ENCODE measurements around the gene NFIA. TPM values are rescaled to one million over a fixed set of nuclear protein-coding genes. Genes with fewer than 3 reads are reported as not detected.

Gene NFIA
- total and polyA plus RNA-seq, 9 of the 15 experiments (the other 6 are each of a cell fraction or from before 2014, with no cell fraction given), result 5.3 to 24.9 (median 9.8) TPM

DNA sequence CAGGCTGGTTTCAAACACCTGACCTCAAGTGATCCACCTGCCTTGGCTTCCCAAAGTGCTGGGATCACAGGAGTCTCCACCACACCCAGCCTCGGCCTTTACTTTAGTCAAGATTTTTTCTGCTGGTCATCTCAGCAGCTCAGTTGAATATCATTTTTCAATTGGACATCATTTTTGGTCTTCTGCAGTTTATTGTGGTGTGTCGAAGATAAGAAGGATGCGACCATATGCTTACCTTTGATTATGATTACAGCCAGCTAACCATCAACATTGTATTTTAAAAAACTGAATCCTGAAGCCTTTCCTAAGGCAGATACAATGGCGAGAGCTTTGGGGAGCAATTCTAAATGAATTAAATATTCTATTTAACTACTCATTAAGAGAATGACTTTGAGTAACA is 12.3 kb upstream of the NFIA start (continued):
- TF ChIP-seq, protein P1, sequence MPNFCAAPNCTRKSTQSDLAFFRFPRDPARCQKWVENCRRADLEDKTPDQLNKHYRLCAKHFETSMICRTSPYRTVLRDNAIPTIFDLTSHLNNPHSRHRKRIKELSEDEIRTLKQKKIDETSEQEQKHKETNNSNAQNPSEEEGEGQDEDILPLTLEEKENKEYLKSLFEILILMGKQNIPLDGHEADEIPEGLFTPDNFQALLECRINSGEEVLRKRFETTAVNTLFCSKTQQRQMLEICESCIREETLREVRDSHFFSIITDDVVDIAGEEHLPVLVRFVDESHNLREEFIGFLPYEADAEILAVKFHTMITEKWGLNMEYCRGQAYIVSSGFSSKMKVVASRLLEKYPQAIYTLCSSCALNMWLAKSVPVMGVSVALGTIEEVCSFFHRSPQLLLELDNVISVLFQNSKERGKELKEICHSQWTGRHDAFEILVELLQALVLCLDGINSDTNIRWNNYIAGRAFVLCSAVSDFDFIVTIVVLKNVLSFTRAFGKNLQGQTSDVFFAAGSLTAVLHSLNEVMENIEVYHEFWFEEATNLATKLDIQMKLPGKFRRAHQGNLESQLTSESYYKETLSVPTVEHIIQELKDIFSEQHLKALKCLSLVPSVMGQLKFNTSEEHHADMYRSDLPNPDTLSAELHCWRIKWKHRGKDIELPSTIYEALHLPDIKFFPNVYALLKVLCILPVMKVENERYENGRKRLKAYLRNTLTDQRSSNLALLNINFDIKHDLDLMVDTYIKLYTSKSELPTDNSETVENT (CRISPR knock-in tag; IDR thresholded peaks at IDR 0.05), result no peak
- no peak for TF ChIP-seq U2AF1 (optimal IDR thresholded peaks at IDR 0.05; ENCODE audit: low read depth, low read length)
- no peak for TF ChIP-seq BDP1 (IDR thresholded peaks at IDR 0.05; ENCODE audit: insufficient read depth, insufficient read length)
- no peak for TF ChIP-seq ARID4B (CRISPR knock-in tag; IDR thresholded peaks at IDR 0.05)
- TF ChIP-seq GABPB2 (CRISPR knock-in tag; conservative IDR thresholded peaks at IDR 0.05), result no peak
- TF ChIP-seq TCF3 (CRISPR knock-in tag; IDR thresholded peaks at IDR 0.05), result peak; percentile 64
- peak; percentile 70 for TF ChIP-seq TAL1 (IDR thresholded peaks at IDR 0.05)
- TF ChIP-seq NCOA2 (IDR thresholded peaks at IDR 0.05; ENCODE audit: partially characterized antibody in 2 of 2), result no peak
- TF ChIP-seq ATF3 (IDR thresholded peaks at IDR 0.05), result no peak
- TF ChIP-seq ATF3 (CRISPR knock-in tag; conservative IDR thresholded peaks at IDR 0.05), result no peak
- peak; percentile 25 for TF ChIP-seq MEIS2 (IDR thresholded peaks at IDR 0.05; ENCODE audit: partially characterized antibody)
- no peak for TF ChIP-seq SMARCA4 (IDR thresholded peaks at IDR 0.05)
- no peak for TF ChIP-seq RBM25 (IDR thresholded peaks at IDR 0.05; ENCODE audit: low read depth, low read length, severe bottlenecking)
- TF ChIP-seq FIP1L1 (IDR thresholded peaks at IDR 0.05; ENCODE audit: low read depth, low read length, poor library complexity, severe bottlenecking), result no peak
- no peak for TF ChIP-seq ZNF140 (CRISPR knock-in tag; IDR thresholded peaks at IDR 0.05)
- no peak for TF ChIP-seq THAP7 (CRISPR knock-in tag; IDR thresholded peaks at IDR 0.05)
